ENCODE data around the gene EEF2K.
"Not testable (repeated sequence)": the region's sequence is repeated elsewhere in the genome, so short reads cannot be mapped to it uniquely, and the experiment has no call there.

The EEF2K gene

GRCh38 chr16:22213236-22213635, 7.2 kb downstream of the EEF2K start:
- no peak for DNase-seq (ENCODE audit: low read depth)
- TF ChIP-seq CTCF (conservative IDR thresholded peaks at IDR 0.05; ENCODE audit: low read depth, low read length), result no peak
- no peak overlapping the region for H3K4me3 ChIP-seq (ENCODE audit: low read length)

DNA sequence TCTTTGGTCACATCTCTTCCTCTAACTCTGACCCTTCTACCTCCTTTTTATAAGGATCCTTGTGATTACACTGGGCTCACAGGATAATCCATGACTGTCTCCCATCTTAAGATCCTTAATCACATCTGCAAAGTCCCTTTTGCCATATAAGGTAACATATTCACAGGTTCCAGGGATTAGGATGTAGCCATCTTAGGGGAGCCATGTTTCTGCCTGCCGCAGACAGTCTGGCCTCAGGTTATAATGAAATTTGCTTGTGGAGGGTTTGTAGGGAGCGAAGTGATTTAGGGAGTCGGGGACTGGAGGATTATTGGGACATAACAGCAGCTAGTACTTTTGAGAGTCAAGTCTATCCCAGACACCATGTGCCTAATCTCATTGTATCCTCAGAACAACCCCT, 7.7 kb downstream of the EEF2K start:
- no peak overlapping the region for H3K4me3 ChIP-seq (ENCODE audit: low read length)
- no peak for TF ChIP-seq CTCF (conservative IDR thresholded peaks at IDR 0.05; ENCODE audit: low read depth, low read length)
- no peak for DNase-seq (ENCODE audit: low read depth)

DNA sequence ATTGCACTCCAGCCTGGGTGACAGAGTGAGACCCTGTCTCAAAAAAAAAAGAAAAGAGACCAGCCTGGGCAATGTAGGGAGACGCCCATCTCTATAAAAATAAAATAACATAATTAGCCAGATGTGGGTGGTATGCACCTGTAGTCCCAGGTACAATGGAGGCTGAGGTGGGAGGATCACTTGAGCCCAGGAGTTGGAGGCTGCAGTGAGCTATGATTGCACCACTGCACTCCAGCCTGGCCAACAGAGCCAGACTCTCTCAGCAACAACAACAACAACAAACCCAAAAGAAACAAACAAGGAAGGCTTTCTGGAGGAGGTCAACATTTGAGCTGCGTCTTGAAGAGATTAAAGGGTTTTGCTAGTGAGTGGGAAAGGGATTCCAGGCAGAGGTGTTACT, 8.3 kb downstream of the EEF2K start:
- TF ChIP-seq CTCF (conservative IDR thresholded peaks at IDR 0.05; ENCODE audit: low read depth, low read length), result no peak
- DNase-seq (ENCODE audit: low read depth), result no peak
- H3K4me3 ChIP-seq (ENCODE audit: low read length), result no peak overlapping the region

DNA sequence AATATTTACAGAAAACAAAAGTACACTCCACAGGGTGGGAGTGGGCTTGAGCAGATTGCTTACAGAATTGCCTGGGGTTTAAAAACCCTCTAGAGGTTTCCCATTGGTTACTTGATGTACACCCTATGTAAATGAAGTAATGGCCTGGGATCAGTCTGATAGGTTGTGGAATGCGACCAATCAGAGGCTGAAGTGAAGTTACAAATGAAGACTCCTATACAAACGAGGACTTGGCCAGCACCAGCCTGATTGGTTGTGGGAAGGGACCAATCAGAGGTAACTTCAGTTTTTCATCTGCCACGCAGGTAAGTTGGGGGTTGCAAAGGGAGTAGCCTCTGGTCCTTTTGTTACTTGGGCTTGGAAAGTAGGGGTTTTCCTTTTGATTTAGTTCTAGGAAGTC, 8.8 kb downstream of the EEF2K start:
- H3K4me3 ChIP-seq (ENCODE audit: low read length), result no peak overlapping the region
- TF ChIP-seq CTCF (conservative IDR thresholded peaks at IDR 0.05; ENCODE audit: low read depth, low read length), result no peak
- no peak for DNase-seq (ENCODE audit: low read depth)

DNA sequence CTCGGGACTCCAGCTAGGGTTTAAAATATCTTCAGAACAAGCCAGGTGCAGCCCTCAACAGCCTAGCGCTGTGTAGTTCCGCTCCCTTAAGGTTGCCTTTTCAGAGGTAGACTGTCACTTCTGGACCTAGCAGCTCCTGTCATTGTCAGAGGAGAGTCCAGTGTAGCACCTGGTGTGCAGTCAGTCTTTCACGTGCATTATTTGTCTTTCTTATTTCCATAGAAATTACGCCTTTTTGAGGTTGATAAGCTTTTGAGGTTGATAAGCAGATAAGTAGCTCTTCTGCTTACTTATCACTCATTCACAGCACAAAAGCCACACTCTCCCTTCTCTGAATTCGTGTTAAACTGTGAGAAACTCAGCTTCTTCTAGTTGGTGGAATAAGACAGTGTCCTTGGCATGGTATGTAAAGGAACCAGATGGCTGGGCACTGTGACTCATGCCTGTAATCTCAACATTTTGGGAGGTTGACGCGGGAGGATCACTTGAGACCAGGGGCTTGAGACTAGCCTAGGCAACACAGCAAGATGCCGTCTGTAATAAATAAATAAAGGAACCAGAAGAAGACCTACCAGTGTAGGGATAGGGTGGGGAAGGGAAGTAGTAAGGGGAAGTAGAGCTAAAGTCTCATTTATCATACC, 10.2 kb downstream of the EEF2K start:
- H3K4me3 ChIP-seq (ENCODE audit: low read length), result no peak overlapping the region
- DNase-seq (ENCODE audit: low read depth), result no peak
- TF ChIP-seq CTCF (conservative IDR thresholded peaks at IDR 0.05; ENCODE audit: low read depth, low read length), result no peak

- H3K4me3 ChIP-seq (ENCODE audit: low read length); DNase-seq (ENCODE audit: low read depth): not testable (repeated sequence)
Observed at GRCh38 chr16:22216832-22217225, 10.8 kb downstream of the EEF2K start.

GRCh38 chr16:22217890-22218730, 12.0 kb downstream of the EEF2K start:
- H3K4me3 ChIP-seq (ENCODE audit: low read length), result no peak overlapping the region

More at GRCh38 chr16:22217890-22218730, 12.0 kb downstream of the EEF2K start:
- TF ChIP-seq CTCF (conservative IDR thresholded peaks at IDR 0.05; ENCODE audit: low read depth, low read length), result no peak
- DNase-seq (ENCODE audit: low read depth), result no peak
